Stimulated activated memory B cell treated with anti-CD40 and anti-IgM and Interleukin-4, amounts not matched to agents 10 μg/mL and 1 μg/mL and 100 μg/mL, for 72 hours (primary cell): ENCODE measurements around the gene IL7R.

ENCODE experiments used
- ATAC-seq: fragments of 150-1000 bp; cut with Tn5 transposase; 2 replicates; pipeline ENCODE4 v1.10.0; 2021
- H3K27ac Mint-ChIP-seq: one replicate; pipeline ENCODE4 v1.8.0; 2022; ENCODE audit warnings: mild to moderate bottlenecking, mixed read lengths
- H3K27me3 Mint-ChIP-seq: one replicate; pipeline ENCODE4 v1.8.0; 2022; ENCODE audit warnings: mixed read lengths
- H3K36me3 Mint-ChIP-seq: one replicate; pipeline ENCODE4 v1.8.0; 2022; ENCODE audit warnings: mixed read lengths
- H3K4me1 Mint-ChIP-seq: one replicate; pipeline ENCODE4 v1.8.0; 2022; ENCODE audit warnings: mixed read lengths
- H3K4me3 Mint-ChIP-seq: one replicate; pipeline ENCODE4 v1.8.0; 2022; ENCODE audit warnings: mild to moderate bottlenecking, moderate library complexity, mixed read lengths
- H3K9me3 Mint-ChIP-seq: one replicate; pipeline ENCODE4 v1.8.0; 2022; ENCODE audit warnings: mixed read lengths

Gene IL7R

DNA sequence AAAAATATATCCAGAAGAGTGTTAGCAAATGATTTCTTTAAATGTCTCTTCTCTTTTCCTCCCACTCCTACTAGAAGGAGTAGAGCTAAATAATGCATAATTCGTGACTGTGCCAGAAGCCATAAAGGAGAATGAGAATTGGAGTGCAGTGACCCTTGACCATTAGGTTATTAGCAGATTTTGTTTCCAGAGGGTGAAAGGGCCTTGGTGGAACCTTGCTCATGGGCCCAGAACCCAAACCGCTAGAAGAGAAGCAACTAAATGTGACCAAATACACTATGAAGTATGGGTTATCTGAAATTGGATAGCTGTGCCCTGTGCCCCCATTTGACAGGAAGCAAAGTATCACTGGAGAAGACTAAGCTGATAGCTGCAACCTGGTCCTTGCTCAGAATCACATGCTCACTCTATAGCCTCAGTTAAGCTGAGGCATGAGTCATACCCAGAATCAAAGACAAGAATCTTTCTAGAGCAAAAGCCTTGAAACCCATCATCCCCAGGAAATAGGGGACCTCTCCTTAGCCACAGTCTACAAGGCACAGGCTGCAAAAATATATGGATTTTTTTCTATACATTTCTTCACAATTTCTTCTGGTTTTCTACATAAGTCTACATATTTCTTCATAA, 45.5 kb downstream of the IL7R start:
- no peaks in the 10 kb centered on the region for H3K36me3 Mint-ChIP-seq
- ATAC-seq = no peak
- peaks cover 9% of the 10 kb centered on the region for H3K27me3 Mint-ChIP-seq
- H3K27ac Mint-ChIP-seq = no peak overlapping the region
- no peaks in the 10 kb centered on the region for H3K4me1 Mint-ChIP-seq
- H3K9me3 Mint-ChIP-seq = no peaks in the 10 kb centered on the region
- H3K4me3 Mint-ChIP-seq = no peak overlapping the region

DNA sequence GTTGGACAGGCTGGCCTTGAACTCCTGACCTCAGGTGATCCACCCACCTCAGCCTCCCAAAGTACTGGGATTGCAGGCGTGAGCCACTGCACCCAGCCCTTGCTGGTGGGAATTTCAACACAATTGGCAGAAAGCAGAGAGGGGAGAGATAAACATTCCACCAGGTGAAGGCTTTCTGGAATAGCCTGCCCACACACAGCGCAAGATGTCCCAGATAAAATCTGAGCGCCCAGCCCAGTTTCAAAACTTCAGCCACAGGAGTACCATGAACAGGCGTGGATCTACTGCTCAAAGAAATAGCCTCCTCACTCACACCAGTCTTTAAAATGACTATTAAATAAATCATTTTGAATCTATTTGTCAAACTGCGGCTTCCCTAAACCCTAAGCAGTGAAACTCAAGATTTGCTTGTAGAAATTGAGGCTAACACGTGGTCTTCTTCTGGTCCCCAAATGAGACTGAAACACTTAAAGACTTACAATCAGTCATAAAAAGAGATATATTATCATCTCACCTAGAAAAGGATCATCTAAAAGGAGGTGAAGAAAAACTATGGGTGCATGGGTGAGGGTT, 47.0 kb downstream of the IL7R start:
- H3K27ac Mint-ChIP-seq = no peak overlapping the region

DNA sequence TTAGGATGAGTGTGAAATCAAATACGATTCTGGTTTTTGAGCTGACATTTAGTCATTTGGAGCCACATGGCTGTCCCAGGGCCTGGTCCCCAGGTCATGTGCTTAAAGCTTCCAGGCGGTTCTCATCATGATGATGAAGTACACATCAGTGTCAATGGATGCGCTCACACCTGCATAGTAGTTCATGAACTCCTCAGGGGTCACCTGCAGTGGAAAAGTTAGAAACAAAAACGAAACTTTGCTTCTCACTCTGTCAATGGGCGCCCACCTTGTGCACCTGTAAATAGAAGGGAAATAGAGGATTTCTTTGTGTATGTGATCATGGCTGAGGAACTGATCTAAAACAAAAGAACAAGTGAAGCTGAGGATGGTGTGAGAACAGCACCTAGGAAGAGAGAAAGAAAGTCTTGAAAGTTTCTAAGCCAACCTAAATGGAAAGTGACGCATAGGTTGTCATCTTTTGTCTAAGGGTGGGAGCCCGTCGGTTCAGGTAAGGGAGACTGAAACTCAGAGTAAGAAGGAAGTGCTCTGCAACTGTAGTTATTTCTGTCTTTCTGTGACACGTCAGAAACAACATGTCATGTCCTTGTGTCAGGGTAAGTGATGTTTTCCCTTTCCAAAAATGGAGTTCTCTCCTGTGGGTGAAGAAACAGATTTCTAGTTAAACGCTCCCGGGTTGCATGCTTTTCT, 47.9 kb downstream of the IL7R start:
- Mint-ChIP-seq H3K27me3 (peaks cover 9% of the 10 kb centered on the region), H3K27ac (no peak overlapping the region), H3K36me3 (no peaks in the 10 kb centered on the region), H3K4me1 (no peaks in the 10 kb centered on the region), H3K4me3 (no peak overlapping the region), H3K9me3 (no peaks in the 10 kb centered on the region)
- ATAC-seq = peak; percentile 34

More for the DNA sequence above, 47.0 kb downstream of the IL7R start:
- ATAC-seq = no peak
- peaks cover 9% of the 10 kb centered on the region for H3K27me3 Mint-ChIP-seq
- H3K4me1 Mint-ChIP-seq = no peaks in the 10 kb centered on the region
- H3K4me3 Mint-ChIP-seq = no peak overlapping the region
- H3K36me3 Mint-ChIP-seq = no peaks in the 10 kb centered on the region
- H3K9me3 Mint-ChIP-seq = no peaks in the 10 kb centered on the region

DNA sequence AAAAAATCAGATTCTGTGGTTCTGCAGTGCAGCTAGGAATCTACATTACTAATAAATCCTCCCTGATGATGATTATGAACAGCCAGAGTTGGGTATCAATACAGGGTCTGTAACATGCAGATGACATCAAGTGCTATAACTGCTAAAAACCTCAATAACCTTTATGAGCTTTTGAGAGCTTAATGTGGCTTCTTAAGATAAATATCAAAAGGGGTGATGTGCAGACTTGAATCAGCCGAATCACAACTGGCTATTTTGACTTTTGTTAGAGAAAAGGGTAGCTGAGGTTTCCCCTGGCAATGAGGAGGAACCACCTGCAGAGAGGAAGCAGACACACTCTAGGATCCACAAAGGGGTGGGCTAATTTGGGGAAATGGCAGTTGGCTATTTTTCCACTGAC, 51.5 kb downstream of the IL7R start:
- H3K4me1 Mint-ChIP-seq = no peaks in the 10 kb centered on the region
- H3K36me3 Mint-ChIP-seq = no peaks in the 10 kb centered on the region
- H3K27ac Mint-ChIP-seq = no peak overlapping the region
- H3K4me3 Mint-ChIP-seq = no peak overlapping the region
- H3K9me3 Mint-ChIP-seq = no peaks in the 10 kb centered on the region
- no peak for ATAC-seq
- peaks cover 9% of the 10 kb centered on the region for H3K27me3 Mint-ChIP-seq

DNA sequence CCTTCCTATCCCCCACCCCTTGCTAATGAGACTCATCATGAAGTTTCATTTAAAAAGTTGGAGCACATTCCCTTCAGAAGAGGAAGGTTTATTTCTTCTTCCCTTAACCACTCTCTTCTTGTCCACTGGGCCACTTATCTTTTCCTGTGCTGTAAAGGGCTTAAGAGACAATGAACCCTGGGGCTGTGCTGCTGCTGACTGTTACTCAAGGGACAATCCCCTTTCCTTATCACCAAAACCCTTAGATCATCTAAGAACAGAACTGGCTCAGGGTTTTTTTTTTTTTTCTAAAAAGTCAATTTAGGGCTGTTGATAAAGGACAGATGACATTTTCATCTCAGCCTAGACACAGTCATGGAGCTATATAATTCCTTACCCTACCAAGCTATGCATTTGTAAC, 52.1 kb downstream of the IL7R start:
- H3K4me3 Mint-ChIP-seq = no peak overlapping the region
- no peak for ATAC-seq
- no peak overlapping the region for H3K27ac Mint-ChIP-seq
- H3K9me3 Mint-ChIP-seq = no peaks in the 10 kb centered on the region
- H3K27me3 Mint-ChIP-seq = peaks cover 9% of the 10 kb centered on the region
- H3K4me1 Mint-ChIP-seq = no peaks in the 10 kb centered on the region
- no peaks in the 10 kb centered on the region for H3K36me3 Mint-ChIP-seq

DNA sequence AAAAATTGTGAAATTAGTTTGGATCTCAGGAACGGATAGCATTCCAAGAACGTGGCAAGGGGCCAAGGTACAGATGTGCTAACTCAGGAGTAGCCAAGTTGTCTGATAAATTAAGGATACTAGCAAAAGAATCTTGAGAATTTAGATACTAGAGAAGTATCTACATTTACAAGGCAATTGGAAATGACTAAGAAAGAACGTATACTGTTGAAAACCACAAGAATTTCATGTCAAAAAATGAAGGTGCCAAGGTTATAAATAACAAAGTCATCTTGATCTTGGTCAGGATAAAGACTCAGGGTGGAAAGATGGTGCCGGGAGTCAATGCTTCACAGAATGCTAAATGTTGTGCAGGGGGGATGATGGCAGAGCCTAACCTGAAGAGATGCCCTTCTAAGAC, 62.5 kb downstream of the IL7R start:
- ATAC-seq = no peak
- Mint-ChIP-seq H3K4me3 (no peak overlapping the region), H3K36me3 (no peaks in the 10 kb centered on the region), H3K4me1 (no peaks in the 10 kb centered on the region), H3K27ac (no peak overlapping the region), H3K27me3 (peaks cover 10% of the 10 kb centered on the region), H3K9me3 (peaks cover 6% of the 10 kb centered on the region)

DNA sequence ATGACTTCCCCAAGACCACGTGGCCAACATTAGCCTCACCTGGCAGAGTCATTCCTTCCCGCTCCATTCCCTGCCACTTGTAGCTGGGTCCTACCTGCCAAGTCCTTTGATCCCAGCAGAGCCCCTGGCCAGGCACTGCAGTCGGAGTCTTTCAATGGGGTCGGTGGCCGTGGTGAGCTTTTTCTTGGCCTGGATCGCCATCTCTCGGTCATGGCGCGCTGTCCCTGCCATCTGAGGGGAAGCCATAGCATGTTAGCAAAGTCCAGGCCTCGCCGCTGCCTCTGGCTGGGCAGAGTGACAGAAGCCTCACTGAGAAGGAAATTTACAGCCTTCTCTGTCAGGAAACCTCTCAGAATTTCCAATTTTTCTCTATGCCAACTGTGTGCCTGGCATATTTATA, 64.2 kb downstream of the IL7R start:
- H3K4me3 Mint-ChIP-seq = no peak overlapping the region
- no peak overlapping the region for H3K27ac Mint-ChIP-seq
- H3K36me3 Mint-ChIP-seq = no peaks in the 10 kb centered on the region
- H3K27me3 Mint-ChIP-seq = peaks cover 24% of the 10 kb centered on the region
- H3K9me3 Mint-ChIP-seq = peaks cover 6% of the 10 kb centered on the region
- peaks cover 8% of the 10 kb centered on the region for H3K4me1 Mint-ChIP-seq
- ATAC-seq = no peak

DNA sequence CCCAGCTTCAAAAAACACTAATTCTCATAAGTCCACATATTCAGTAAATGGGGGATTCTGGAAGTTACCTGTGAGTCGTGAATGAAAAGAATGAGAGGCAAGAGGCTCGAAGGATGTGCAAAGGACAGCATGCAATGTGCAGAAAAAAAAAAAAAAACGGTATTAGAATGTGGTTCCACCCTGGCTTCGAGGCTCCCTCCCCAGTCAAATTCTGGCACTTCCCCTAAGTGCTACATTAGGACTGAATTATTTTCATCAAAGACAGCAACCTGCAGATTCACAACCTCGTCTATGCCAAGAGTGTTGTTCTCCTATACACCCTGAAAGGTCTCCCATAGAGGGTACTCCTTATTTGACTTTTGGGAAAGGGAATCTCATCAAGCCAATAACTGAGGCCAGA, 65.2 kb downstream of the IL7R start:
- no peak for ATAC-seq
- Mint-ChIP-seq H3K36me3 (no peaks in the 10 kb centered on the region), H3K27me3 (peaks cover 34% of the 10 kb centered on the region), H3K4me1 (peaks cover 8% of the 10 kb centered on the region), H3K4me3 (no peak overlapping the region), H3K27ac (no peak overlapping the region), H3K9me3 (peaks cover 6% of the 10 kb centered on the region)

DNA sequence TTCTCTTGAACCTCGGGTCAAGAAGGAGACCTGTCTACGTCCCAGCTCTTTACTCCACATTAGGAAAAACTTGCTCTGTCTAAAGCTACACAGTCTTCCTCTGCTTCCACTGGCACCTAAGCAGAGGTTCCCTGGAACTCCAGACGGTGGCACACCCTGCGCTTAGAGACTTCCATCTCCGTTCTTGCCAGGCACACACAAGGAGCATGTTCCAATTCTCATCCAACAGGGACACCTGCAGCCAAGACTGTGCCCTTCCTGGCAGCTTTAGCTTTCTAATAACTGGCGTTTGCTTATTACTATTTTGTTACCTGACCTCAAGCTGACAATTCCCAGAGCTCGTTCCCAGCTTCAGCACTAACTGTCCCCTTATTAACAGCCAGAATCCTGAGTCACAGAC, 65.8 kb downstream of the IL7R start:
- Mint-ChIP-seq H3K4me1 (peaks cover 8% of the 10 kb centered on the region), H3K27me3 (peaks cover 35% of the 10 kb centered on the region), H3K9me3 (peaks cover 6% of the 10 kb centered on the region), H3K4me3 (no peak overlapping the region), H3K36me3 (no peaks in the 10 kb centered on the region), H3K27ac (no peak overlapping the region)
- no peak for ATAC-seq

DNA sequence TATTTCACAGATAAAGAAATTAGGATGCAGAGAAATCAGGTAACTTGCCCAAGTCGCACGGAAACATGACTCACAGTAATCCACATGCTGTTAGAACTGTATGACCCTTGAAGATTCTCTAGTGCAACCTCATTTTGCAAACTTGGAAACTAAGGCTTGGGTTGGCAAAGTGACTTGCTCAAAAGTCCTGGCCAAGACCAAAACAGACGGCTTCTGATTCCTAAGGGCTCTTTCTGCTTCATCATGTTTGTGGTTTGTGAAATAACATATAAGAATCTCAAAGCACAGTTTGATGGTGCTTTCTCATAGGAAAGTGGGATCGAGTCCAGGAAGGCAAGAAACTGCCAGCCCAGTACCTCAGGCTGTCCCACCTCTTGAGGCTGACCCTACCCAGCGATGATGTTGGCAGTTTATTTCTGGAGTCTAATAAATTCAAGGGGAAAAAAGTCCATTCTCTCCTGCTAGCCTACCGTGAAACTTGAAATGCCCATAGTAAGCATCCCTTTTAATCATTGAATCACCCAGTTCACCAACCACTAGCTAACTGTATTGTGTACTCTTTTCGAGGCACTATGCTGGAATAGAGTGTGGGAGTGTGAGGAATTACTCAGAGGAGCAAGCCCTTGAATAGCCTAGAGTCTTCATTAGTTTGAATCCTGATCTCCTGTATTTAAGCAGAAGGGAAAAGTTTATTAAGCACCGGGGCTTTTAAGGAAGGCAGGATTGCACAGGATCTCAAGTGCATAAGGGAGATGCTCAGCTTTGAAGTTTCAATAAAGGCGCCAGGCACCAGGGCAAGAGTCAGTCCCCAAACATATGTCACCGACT, 67.6 kb downstream of the IL7R start:
- no peak overlapping the region for H3K27ac Mint-ChIP-seq
- H3K36me3 Mint-ChIP-seq = no peaks in the 10 kb centered on the region
- peaks cover 35% of the 10 kb centered on the region for H3K27me3 Mint-ChIP-seq
- peaks cover 5% of the 10 kb centered on the region for H3K9me3 Mint-ChIP-seq
- H3K4me3 Mint-ChIP-seq = no peak overlapping the region
- H3K4me1 Mint-ChIP-seq = peaks cover 8% of the 10 kb centered on the region
- ATAC-seq = no peak

DNA sequence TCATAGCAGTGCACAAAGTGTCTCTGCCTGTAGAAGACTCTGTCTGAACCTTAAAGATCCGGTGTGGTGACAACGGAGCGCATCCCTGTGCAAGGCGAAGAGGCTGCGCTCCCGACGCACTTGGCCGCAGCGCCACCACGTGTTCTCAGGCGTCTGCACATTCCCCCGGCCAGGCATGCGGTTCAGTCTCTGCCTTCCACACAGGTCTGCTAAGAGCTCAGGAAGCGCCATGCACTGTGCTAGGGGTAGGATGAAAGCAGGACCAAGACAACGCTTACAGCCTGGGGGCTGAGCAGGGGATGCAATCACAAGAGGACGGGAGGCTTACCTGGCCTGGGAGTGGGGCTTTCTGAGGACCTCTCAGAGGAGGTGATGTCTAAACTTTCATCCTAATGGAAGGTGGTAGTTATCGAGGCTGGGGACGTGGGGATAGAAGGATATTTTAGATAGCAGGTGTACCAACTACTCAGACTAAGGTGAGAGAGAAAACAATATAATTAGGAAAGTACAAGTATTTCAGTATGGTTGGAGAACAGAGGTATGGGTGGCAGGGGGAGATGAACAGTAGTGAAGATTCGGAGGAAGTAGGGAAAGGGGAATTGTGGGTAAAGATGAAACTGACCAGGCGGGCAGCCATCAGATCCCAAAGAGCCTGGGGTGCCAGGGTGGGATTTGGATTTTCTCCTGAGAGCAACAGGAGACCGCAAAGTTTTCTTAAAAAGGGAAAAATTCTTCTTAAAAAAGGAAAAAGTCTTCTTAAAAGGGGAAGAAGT, 68.4 kb downstream of the IL7R start:
- Mint-ChIP-seq H3K36me3 (no peaks in the 10 kb centered on the region), H3K9me3 (no peaks in the 10 kb centered on the region), H3K4me3 (no peak overlapping the region), H3K4me1 (peaks cover 8% of the 10 kb centered on the region), H3K27ac (no peak overlapping the region), H3K27me3 (peaks cover 35% of the 10 kb centered on the region)
- peak; percentile 49 for ATAC-seq

DNA sequence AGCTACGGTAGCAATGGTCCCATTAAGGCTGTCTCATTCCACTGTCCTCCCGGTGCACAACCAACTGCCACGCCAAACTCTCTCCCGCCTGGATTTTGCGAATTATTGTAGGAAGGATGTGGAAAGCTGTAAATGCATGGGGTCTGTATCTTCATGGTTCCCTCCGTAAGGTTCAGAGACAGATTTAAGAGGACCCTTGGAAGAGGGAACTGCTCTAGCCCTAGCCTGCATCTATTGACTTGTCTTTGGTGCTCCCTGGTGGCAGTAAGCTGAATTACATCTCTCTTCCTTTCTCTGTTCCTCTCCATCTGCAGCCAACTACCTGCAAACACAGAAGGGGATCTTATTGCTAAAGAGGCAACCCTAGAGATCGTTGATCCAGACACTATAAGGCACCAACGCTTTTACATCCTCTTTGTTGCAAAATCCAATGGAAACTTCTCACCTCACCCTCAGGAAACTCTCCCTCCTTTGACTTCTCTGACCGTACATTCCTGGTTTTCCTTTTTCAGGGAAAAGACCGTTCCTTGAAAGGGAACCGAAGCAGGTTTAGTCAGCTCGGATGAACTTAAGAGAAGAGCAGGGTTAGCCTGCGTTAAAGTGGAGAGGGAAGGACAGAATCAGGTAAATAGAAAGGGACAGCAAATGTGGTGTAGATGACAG, 69.8 kb downstream of the IL7R start:
- Mint-ChIP-seq H3K27me3 (peaks cover 35% of the 10 kb centered on the region), H3K9me3 (no peaks in the 10 kb centered on the region), H3K36me3 (no peaks in the 10 kb centered on the region), H3K4me1 (peaks cover 8% of the 10 kb centered on the region), H3K4me3 (no peak overlapping the region), H3K27ac (no peak overlapping the region)
- peak; percentile 49 for ATAC-seq
